ENCODE results near the gene GOT1.

GOT1 gene

GRCh38 chr10:99430451-99431189 lies at the start of gene GOT1:
GOT1 (minus strand) TSS chr10:99430624; CDS start chr10:99430565, 59 bp downstream.
- peak; percentile 89 for DNase-seq

DNA sequence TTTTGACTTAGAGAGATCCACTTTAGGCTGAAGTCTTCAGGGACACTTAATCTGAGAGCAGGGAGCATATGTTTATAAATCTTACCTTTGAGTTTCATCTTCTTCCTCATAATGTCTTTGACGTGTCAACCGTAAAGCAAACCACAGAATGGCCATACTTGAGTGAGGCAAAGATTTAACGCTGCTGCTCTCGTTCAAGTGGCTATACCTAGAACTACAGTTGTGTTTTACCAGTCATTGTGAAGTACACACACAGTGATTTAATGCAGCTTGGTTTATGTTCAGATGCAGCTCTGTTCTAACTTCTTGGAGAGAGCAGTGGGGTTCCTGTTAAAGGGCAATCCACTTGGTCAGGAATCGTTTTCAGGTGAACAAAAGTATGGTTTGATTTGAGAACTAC lies 39.9 kb upstream of the GOT1 start:
- DNase-seq: no peak

- DNase-seq: no peak
Observed at GRCh38 chr10:99467236-99467999, 37.0 kb upstream of the GOT1 start.

DNA sequence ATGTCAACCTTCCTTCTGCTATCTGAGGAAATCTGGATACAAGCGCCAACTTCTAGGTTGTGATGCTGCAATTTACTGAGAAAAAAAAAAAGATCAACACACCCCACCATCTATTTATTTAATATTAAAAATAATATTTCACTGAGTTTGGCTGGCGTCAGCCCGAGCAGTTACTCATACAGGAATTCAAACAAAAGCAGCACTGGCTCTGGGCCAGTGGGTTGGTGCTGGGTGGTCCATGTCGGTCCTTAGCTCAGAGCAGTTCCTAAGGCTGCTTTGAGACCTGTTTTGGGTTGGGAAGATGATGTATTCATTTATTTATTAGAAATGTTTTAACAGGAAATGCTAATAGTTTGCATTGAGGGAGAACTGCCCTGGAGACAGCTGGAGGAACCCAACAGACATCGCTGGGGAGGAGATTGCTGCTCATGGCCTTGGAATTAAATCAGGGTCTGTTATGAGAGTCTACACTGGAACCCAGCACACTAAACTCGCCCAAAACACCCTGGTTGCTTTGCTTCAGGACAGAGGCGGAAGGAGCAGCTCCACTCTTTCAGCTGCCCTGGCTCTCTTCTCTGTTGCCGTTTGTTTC lies 36.3 kb upstream of the GOT1 start:
- DNase-seq: no peak

GRCh38 chr10:99461230-99461629 lies 30.8 kb upstream of the GOT1 start:
- DNase-seq: no peak

GRCh38 chr10:99460070-99460469 lies 29.6 kb upstream of the GOT1 start:
- no peak for DNase-seq

- no peak for DNase-seq
Observed at GRCh38 chr10:99459217-99459616, 28.8 kb upstream of the GOT1 start.

DNA sequence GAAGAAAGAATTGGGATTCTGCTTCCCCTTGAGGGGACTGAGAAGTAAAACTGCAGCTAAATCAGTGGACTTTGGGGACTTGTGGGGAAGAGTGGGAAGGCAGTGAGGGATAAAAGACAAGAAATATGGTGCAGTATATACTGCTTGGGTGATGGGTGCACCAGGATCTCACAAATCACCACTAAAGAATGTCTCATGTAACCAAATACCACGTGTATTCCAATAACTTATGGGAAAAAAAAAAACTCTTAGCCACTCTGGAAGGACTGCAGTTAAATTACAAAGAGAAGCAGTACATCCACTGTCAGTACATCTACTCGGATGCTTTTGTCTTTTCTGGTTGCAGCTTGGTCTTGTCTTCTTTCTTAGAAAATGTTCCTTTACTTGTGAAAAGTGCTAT lies 27.4 kb upstream of the GOT1 start:
- DNase-seq: no peak

DNA sequence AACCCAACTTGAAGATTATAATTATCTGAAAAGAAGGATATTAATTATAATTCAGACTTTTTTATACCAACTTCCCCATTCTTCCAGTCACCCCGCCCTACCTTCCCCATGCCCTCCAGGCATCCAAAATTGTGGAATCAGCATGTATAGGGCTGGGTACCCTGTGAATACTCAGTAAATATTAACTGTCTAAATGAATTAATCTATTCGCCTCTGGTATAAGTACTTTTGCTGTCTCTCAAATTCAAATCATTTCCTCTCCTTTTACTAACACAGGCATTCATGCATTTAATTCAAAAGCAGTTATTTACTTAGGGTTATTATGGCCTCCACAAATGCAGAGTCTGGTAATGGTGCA lies 26.5 kb upstream of the GOT1 start:
- no peak for DNase-seq

- DNase-seq: no peak
Observed at GRCh38 chr10:99456207-99456930, 25.9 kb upstream of the GOT1 start.

DNA sequence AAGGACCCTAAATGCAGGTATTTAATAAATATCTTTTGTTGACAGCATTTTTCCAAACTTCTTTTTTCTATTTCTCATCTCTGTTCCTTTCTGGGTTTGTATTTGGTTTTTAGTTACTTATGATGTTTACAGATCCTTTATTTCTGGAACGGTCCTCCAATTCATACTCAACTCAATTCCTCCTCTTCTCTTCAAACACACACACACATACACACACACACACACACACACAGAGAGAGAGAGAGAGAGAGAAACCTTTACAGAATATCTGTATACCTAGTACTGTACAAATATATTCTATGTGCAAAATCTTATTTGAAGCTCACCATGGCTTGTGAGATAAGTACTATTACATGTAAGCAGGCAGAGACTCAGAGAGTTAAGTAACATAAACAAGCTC lies 21.6 kb upstream of the GOT1 start:
- no peak for DNase-seq

GRCh38 chr10:99451499-99451788 lies 21.0 kb upstream of the GOT1 start:
- DNase-seq: no peak

- DNase-seq: no peak
Observed at GRCh38 chr10:99450624-99451498, 20.4 kb upstream of the GOT1 start.

- no peak for DNase-seq
Observed at GRCh38 chr10:99450156-99450555, 19.7 kb upstream of the GOT1 start.

GRCh38 chr10:99449023-99449422 lies 18.6 kb upstream of the GOT1 start:
- no peak for DNase-seq

DNA sequence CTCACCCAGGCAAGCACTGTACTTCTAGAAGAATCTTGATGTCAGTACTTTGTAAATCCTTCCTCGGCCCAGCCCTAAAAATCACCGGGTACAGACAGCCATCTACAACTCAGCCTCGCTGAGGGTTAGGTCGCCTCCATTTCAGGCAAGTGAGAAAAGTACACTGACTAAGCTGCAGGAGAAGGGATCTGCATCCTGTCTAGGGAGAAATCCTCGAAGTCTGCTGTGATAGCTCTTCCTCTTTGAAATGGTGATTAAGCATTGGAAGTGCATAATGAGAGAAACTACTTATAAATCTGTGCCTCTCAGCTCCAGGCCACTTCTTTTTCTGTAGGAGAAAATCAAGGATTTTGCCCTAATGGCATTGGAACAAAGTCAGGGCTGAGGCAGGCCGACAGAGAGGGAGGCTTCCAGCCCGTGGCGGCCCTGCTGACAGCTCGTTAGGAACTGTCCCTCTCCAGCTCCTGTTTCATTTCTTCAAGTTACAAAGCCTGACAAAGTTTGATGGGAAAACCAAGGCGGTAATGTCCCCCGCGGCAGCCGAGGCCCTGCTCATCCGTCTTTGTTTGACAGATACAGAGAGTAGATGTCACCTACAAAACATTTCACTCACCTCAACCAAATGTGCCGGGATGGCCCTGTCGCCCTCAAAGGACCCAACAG lies 14.1 kb upstream of the GOT1 start:
- DNase-seq: no peak

GRCh38 chr10:99443500-99443899 lies 13.1 kb upstream of the GOT1 start:
- no peak for DNase-seq

GRCh38 chr10:99442394-99442793 lies 12.0 kb upstream of the GOT1 start:
- DNase-seq: no peak

DNA sequence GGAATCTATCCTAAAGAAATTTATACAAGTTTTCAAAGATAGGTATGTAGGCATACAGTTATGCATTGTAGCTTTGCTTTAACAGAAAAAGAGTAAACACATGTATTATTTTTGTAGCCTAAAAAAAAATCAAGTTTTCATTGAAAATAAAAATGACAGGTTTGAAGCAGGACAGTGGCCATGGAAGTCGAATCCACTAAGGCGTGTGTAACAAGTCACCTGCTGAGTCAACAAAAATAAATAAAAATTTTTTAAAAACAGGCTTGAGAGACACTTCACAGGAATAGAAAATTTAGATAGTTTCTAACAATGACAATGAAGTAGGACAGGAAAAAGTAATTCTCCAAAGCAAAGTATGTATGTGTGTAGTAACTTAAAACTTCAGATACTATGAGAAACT lies 8.5 kb upstream of the GOT1 start:
- no peak for DNase-seq

GRCh38 chr10:99435986-99436638 lies 5.7 kb upstream of the GOT1 start:
- no peak for DNase-seq

GRCh38 chr10:99433378-99434020 lies 3.1 kb upstream of the GOT1 start:
- no peak for DNase-seq

Measured in activated gamma-delta T cell treated with Interleukin-2 at 50 U/mL for 16 hours (primary cell).